HFF-Myc (cell line): Measurements from ENCODE around the gene PEX16.

Experiments used
- DNase-seq: peaks from one replicate; pipeline ENCODE4 v3.0.0-alpha.2; 2011; ENCODE audit warnings: low read depth; ENCODE audit errors: extremely low read depth
- H3K4me3 ChIP-seq: replicated peaks from 2 replicates; pipeline ENCODE4 v1.5.1; 2011; ENCODE audit warnings: low read depth, mild to moderate bottlenecking, control low read depth, low read length
- TF ChIP-seq, protein P1 (sequence below): IDR thresholded peaks from 2 replicates; pipeline ENCODE4 v1.5.1; 2012; ENCODE audit warnings: mild to moderate bottlenecking, low read depth, low read length, control low read depth; ENCODE audit errors: missing control alignments

Gene PEX16

DNA sequence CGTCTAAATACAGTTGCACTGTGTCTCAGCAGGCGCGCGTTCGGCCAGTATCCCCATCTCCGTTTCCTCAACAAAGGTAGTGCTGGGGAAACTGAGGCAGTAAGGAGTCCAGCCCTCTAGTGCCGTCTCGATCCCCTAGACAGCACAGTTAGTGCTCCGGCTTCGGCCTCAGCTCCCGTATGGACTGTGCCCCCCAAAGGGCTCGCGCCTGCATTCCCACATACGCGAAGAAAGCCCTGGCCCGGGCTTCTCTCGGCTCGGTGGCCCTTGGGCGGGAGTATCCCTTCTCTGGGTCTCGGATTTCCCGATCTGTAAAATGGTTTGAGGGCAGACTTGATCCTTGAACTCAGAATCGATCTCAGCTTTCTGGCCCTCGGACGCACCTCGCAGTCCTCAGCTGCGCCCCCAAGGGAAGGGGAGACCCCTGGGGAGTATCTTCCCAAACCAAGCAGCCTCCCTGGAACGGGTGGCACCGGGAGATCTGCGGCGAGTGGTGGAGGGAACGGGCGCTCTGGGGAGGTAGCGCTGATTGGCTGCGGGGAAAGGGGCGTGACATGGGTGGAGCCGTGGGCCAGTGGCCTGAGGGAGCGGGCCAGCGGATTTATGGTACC, 759 bp upstream of the PEX16 start:
- peak overlapping the region; percentile 95 for H3K4me3 ChIP-seq
- TF ChIP-seq, protein P1, sequence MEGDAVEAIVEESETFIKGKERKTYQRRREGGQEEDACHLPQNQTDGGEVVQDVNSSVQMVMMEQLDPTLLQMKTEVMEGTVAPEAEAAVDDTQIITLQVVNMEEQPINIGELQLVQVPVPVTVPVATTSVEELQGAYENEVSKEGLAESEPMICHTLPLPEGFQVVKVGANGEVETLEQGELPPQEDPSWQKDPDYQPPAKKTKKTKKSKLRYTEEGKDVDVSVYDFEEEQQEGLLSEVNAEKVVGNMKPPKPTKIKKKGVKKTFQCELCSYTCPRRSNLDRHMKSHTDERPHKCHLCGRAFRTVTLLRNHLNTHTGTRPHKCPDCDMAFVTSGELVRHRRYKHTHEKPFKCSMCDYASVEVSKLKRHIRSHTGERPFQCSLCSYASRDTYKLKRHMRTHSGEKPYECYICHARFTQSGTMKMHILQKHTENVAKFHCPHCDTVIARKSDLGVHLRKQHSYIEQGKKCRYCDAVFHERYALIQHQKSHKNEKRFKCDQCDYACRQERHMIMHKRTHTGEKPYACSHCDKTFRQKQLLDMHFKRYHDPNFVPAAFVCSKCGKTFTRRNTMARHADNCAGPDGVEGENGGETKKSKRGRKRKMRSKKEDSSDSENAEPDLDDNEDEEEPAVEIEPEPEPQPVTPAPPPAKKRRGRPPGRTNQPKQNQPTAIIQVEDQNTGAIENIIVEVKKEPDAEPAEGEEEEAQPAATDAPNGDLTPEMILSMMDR, result no peak
- DNase-seq, result peak; percentile 19

DNA sequence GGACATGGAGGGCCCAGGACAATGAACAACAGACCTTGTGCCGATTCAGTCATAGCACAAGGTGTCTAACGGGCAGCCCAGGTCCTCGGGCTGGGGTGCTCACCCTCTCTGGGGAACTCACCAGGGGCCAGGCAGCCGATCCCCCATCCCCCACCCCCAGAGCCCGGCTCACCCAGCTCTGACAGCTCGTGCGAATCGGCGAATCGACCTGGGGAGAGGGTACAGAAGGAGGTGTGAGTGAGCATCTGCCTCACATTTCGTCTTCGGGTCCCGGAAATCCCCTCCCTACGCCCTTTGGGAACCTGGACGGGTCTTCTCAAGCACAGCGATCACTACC, 423 bp downstream of the PEX16 start:
- no peak for DNase-seq
- TF ChIP-seq, protein P1, result no peak
- peak overlapping the region; percentile 95 for H3K4me3 ChIP-seq

DNA sequence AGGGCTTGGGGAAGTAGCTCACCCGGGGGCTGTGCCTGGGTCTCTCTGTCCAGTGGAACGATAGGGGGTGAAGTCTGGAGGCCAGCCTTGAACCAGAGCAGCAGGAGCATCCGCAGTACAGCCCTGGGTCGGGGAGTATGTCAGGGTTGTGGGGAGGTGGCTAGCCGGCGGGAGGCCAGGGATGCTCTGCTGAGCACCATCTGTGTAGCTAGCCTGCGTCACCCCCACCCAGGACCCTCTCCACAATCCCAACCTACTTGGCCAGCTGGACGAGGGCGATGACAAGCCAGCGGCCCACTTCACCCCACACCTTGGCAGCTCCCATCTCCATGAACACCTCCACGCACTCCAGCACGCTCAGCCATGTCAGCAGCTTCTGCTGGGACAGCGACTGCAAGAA, 2.2 kb downstream of the PEX16 start:
- TF ChIP-seq, protein P1, result no peak
- H3K4me3 ChIP-seq, result no peak overlapping the region
- DNase-seq, result no peak

DNA sequence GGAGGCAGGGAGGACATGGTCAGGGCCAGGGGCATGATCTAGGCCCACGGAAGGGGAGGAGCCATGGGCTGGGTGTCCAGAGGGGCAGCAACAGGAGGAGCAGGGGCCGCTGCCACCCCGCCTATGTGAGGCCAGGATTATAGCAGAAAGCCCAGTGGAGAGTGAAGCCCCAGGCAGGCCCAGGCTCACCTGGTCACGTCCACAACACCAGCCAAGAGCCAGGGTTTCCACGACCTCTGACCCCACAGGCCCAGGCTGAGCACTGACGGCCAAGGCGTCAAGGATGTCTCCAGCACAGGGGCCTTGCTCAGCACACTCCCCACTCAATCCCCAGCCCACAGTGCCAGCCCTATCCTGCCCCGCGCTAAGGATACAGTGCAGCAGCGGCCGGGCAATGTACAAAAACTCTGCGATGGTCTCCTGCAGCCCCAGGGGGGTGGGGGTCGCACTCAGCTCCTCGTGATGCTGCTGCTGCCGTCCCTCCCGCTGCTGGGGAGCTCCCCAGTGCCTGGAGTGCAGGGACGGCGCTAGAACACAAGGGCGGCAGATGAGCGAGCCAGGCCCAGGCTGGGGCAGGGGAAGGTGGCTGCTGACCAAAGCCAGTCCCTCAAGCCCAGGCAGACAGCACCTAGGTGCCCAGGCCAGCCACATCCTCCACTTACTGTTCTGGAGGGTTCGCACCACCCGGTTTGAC, 3.6 kb downstream of the PEX16 start:
- no peak for DNase-seq
- TF ChIP-seq, protein P1, result no peak
- H3K4me3 ChIP-seq, result no peak overlapping the region

DNA sequence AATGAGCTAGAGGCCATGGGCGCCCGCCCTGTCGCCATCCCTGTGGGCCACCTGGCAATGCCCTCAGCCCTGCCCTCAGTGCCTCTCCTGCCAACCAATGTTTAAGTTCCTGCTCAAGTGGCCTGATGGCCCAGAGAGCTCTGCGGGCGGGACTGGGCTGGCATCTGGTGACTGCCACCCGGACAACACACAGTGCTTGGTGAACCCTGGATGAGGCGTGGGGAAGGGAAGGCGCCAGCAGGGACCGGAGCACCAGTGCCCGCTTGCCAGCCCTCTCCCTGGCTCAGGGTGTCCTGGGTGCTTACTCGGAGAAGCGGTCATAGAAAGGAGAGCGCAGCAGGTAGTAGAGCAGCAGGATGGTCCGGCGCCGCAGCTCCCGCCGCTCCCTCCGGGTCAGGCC, 4.2 kb downstream of the PEX16 start:
- no peak for DNase-seq
- H3K4me3 ChIP-seq, result no peak overlapping the region
- TF ChIP-seq, protein P1, result no peak

DNA sequence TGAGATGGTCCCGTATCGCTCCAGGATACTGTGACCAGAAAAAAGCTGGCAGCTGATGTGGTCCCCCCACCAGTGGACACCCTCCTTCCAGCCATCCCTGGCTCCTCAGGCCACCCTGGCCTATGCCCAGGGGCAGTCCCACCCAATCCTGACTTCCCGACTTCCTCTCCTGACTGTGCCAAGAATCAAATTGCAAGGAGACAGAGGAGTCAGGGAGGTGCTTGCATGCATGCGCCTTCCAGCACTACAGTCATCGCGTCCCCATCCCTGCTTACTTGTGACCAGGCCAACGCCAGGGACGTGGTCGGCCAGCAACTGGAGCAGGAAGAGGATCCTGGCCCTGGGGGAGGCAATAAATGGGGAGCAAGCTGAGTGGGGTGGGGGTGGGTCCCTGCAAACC, 7.1 kb downstream of the PEX16 start:
- no peak overlapping the region for H3K4me3 ChIP-seq
- TF ChIP-seq, protein P1, result no peak
- DNase-seq, result no peak
